K562 (cell line): ENCODE measurements around the gene VPREB1. TPM values are rescaled to one million over a fixed set of nuclear protein-coding genes. Genes with fewer than 3 reads are reported as not detected.
A peak's percentile ranks its signal among the peaks of the same experiment; 100 is the strongest.

Experiments
- ATAC-seq: fragments of 200-7000 bp; cut with Tn5 transposase; 3 replicates; pipeline ENCODE4 v1.9.1; 2020; ENCODE audit warnings: moderate library complexity
- BruUV-seq: library from RNA; stranded (reverse); fragments of 400-500 nt; replicated peaks from 2 replicates; lab custom pipeline; 2021; lab: Mats Ljungman, UMichigan
- CTCF ChIA-PET: fragments of 300-600 bp; formaldehyde crosslinking; extraction: SDS; loops from one replicate; lab custom pipeline; 2021; ENCODE audit warnings: low intra/inter-chr PET ratio; lab: Yijun Ruan, JAX
- POLR2A ChIA-PET: fragments of 300-600, 350-650 bp; sonication (Branson Sonifier 250); formaldehyde crosslinking; extraction: SDS; loops from one replicate; lab custom pipeline; 2021; ENCODE audit warnings: antibody characterized with exemption, inconsistent platforms; lab: Yijun Ruan, JAX
- DNase-seq, 4 experiments: peaks; one replicate each; pipeline versions ENCODE4 v3.0.0 to v3.0.0-alpha.2; 2011 to 2018; ENCODE audit warnings: low spot score in 3 of 4, mixed read lengths in 3 of 4; ENCODE audit errors: extremely low read depth in 1 of 4
- FAIRE-seq: peaks from 2 replicates; lab custom pipeline; 2011; peaks lifted over from hg19 to GRCh38; lab: Jason Lieb, UNC
- H2AFZ ChIP-seq: 2 replicates; pipeline ENCODE4 v1.6.0; 2011; ENCODE audit warnings: low read depth, low read length, control low read depth, inconsistent platforms
- H3K27ac ChIP-seq: fragments of 200-600 bp; 3 replicates; pipeline ENCODE4 v1.8.0; 2011; ENCODE audit warnings: low read depth, mild to moderate bottlenecking, control low read depth, inconsistent platforms, low read length, moderate library complexity, mixed read lengths; ENCODE audit errors: extremely low read depth
- H3K27me3 ChIP-seq, 2 experiments: fragments of 300-600 bp in 1 of 2; 2 replicates in 1 of 2; 3 replicates in 1 of 2; pipeline versions ENCODE4 v1.6.0 to v1.8.0; 2011; ENCODE audit warnings: inconsistent platforms in 2 of 2, low read length in 2 of 2, mild to moderate bottlenecking in 1 of 2, mixed read lengths in 1 of 2, moderate library complexity in 1 of 2; ENCODE audit not compliant: control insufficient read depth in 2 of 2, insufficient read depth in 2 of 2
- H3K36me3 ChIP-seq: fragments of 300-600 bp; 3 replicates; pipeline ENCODE4 v1.8.0; 2011; ENCODE audit warnings: mild to moderate bottlenecking, low read length, inconsistent platforms; ENCODE audit not compliant: control insufficient read depth, insufficient read depth
- H3K4me1 ChIP-seq, 2 experiments: fragments of 200-600 bp in 1 of 2; replicated peaks in 1 of 2; 2 replicates in 1 of 2; 3 replicates in 1 of 2; pipeline versions ENCODE4 v1.5.1 to v1.8.0; 2011; ENCODE audit warnings: inconsistent platforms in 2 of 2, low read length in 2 of 2, mild to moderate bottlenecking in 1 of 2, mixed read lengths in 1 of 2, moderate library complexity in 1 of 2; ENCODE audit not compliant: control insufficient read depth in 2 of 2, insufficient read depth in 2 of 2
- H3K4me2 ChIP-seq: 2 replicates; pipeline ENCODE4 v1.6.1; 2011; ENCODE audit warnings: low read length, control low read depth, inconsistent platforms, mixed read lengths; ENCODE audit not compliant: insufficient read depth
- H3K4me3 ChIP-seq: fragments of 200-600 bp; sonication (generic), shearing (Covaris generic); 2 replicates; pipeline ENCODE4 v1.5.1; 2016; ENCODE audit warnings: control low read depth, inconsistent platforms
- H3K79me2 ChIP-seq: fragments of 200-600 bp; 3 replicates; pipeline ENCODE4 v1.8.0; 2011; ENCODE audit warnings: low read length, inconsistent platforms; ENCODE audit not compliant: control insufficient read depth, insufficient read depth
- H3K9ac ChIP-seq, 2 experiments: 2 replicates each; pipeline versions ENCODE4 v1.6.0 to v1.6.1; 2011; ENCODE audit warnings: low read depth in 2 of 2, low read length in 2 of 2, control low read depth in 1 of 2, inconsistent platforms in 1 of 2, mild to moderate bottlenecking in 1 of 2, mixed read lengths in 1 of 2; ENCODE audit not compliant: insufficient read depth in 1 of 2
- H3K9me1 ChIP-seq: one replicate; pipeline ENCODE4 v1.6.0; 2011; ENCODE audit warnings: inconsistent platforms, mild to moderate bottlenecking, low read length, moderate library complexity; ENCODE audit not compliant: control insufficient read depth, insufficient read depth
- H3K9me3 ChIP-seq: replicated peaks from 2 replicates; pipeline ENCODE4 v1.5.1; 2011; ENCODE audit warnings: low read depth, low read length, inconsistent platforms; ENCODE audit not compliant: control insufficient read depth, insufficient read depth
- H4K20me1 ChIP-seq: replicated peaks from 2 replicates; pipeline ENCODE4 v1.6.1; 2011; ENCODE audit warnings: low read length, inconsistent platforms, mixed read lengths; ENCODE audit not compliant: control insufficient read depth, insufficient read depth
- CBX1 ChIP-seq: sonication (generic); IDR thresholded peaks from 2 replicates; pipeline ENCODE4 v1.6.1; 2016; ENCODE audit warnings: antibody characterized with exemption, low read depth, mild to moderate bottlenecking
- CBX8 ChIP-seq: fragments of 200-600 bp; sonication (generic); IDR thresholded peaks from 2 replicates; pipeline ENCODE4 v1.6.1; 2012; ENCODE audit warnings: borderline replicate concordance, mixed run types, low read depth, mild to moderate bottlenecking, moderate library complexity, mixed read lengths, low read length, control low read depth, inconsistent platforms; ENCODE audit not compliant: poor library complexity, severe bottlenecking; ENCODE audit errors: extremely low read depth
- DDX20 ChIP-seq: fragments of 450-650 bp; IDR thresholded peaks from 2 replicates; pipeline ENCODE4 v1.6.1; 2016; ENCODE audit warnings: missing genetic modification characterization, low read depth, mild to moderate bottlenecking, missing compliant biosample characterization, moderate library complexity
- DPF2 ChIP-seq: fragments of 450-650 bp; IDR thresholded peaks from 2 replicates; pipeline ENCODE4 v1.6.1; 2016
- EZH2 ChIP-seq: IDR thresholded peaks from 2 replicates; pipeline ENCODE4 v1.6.1; 2012; ENCODE audit warnings: low read depth, mild to moderate bottlenecking, inconsistent platforms, low read length, borderline replicate concordance
- IRF2 ChIP-seq: sonication (generic); formaldehyde crosslinking; IDR thresholded peaks from 2 replicates; pipeline ENCODE4 v1.8.1; 2022; ENCODE audit warnings: mild to moderate bottlenecking, missing genetic modification reagents
- MEF2A ChIP-seq: IDR thresholded peaks from 2 replicates; pipeline ENCODE4 v1.6.1; 2011; ENCODE audit warnings: low read depth, mild to moderate bottlenecking, low read length, moderate library complexity; ENCODE audit not compliant: control insufficient read depth
- NUFIP1 ChIP-seq: fragments of 450-650 bp; IDR thresholded peaks from 2 replicates; pipeline ENCODE4 v1.6.1; 2018; ENCODE audit not compliant: partially characterized antibody
- RNF2 ChIP-seq: sonication (generic); IDR thresholded peaks from 2 replicates; pipeline ENCODE4 v1.6.1; 2016
- TAF1 ChIP-seq: IDR thresholded peaks from 2 replicates; pipeline ENCODE4 v1.6.1; 2011; ENCODE audit warnings: mild to moderate bottlenecking, low read length, moderate library complexity; ENCODE audit not compliant: insufficient read depth, control insufficient read depth, severe bottlenecking; ENCODE audit errors: extremely low read depth
- TOE1 ChIP-seq, 2 experiments: fragments of 450-650 bp in 1 of 2; sonication (generic) in 1 of 2; formaldehyde crosslinking in 1 of 2; IDR thresholded peaks; 2 replicates each; pipeline versions ENCODE4 v1.7.1 to v1.8.0; 2016 to 2022; ENCODE audit warnings: borderline replicate concordance in 2 of 2, mild to moderate bottlenecking in 2 of 2, antibody characterized with exemption in 1 of 2, inconsistent platforms in 1 of 2, low read depth in 1 of 2, missing genetic modification reagents in 1 of 2, moderate library complexity in 1 of 2
- ZNF24 ChIP-seq: fragments of 450-650 bp; IDR thresholded peaks from 2 replicates; pipeline ENCODE4 v1.6.1; 2016
- ZNF436 ChIP-seq: fragments of 250-450, 450-650 bp; sonication (Bioruptor Pico); formaldehyde crosslinking; IDR thresholded peaks from 2 replicates; pipeline ENCODE4 v1.7.0; 2020; ENCODE audit warnings: mild to moderate bottlenecking
- WGBS: fragments of 100-300 bp; shearing (Covaris generic); methylation state at CpG from one replicate; pipeline ENCODE4 v1.1.6; 2016; ENCODE audit warnings: low coverage, mixed read lengths; ENCODE audit not compliant: insufficient coverage; ENCODE audit errors: missing lambda C conversion rate; 5-methylcytosine and 5-hydroxymethylcytosine counted together
- in situ Hi-C: fragments of 300-500 bp; cut with MboI; formaldehyde crosslinking; loops from 4 replicates; pipeline ENCODE4 v1.15.0; 2018; ENCODE audit warnings: inconsistent platforms, mixed read lengths
- intact Hi-C: fragments of 100-400 bp; cut with micrococcal nuclease; formaldehyde crosslinking; loops from 2 replicates; pipeline ENCODE4 v1.14.2; 2022
- polyA plus RNA-seq, 8 experiments: library from polyadenylated mRNA; depleted of rRNA in 4 of 8; stranded (reverse) in 5 of 8; unstranded in 3 of 8; fragments of >200 nt; fragmentation: Nextera tagmentation in 2 of 8; fragmentation: Illumina TruSeq in 1 of 8; extraction: Ambion mirVana in 2 of 8; extraction: Trizol in 1 of 8; gene quantifications; 2 replicates each; pipeline versions ENCODE4 v1.2.1 to v1.2.3, GENCODE V29; 2011 to 2014; ENCODE audit warnings: inconsistent platforms in 1 of 8, missing spikeins in 1 of 8
- total RNA-seq, 7 experiments: library from RNA; depleted of rRNA in 6 of 7; stranded (reverse); fragments of >200 nt in 6 of 7; fragmentation: Illumina TruSeq in 2 of 7; extraction: Trizol in 2 of 7; gene quantifications; 2 replicates each; pipeline versions ENCODE4 v1.2.1 to v1.2.3, GENCODE V29; 2011 to 2021; ENCODE audit warnings: low replicate concordance in 1 of 7
- TF ChIP-seq, protein P1 (sequence below): fragments of 250-450 bp; sonication (Bioruptor Pico); IDR thresholded peaks from 2 replicates; pipeline ENCODE4 v1.8.0; 2021; ENCODE audit warnings: mild to moderate bottlenecking, moderate library complexity

The VPREB1 gene
- total and polyA plus RNA-seq, 9 of the 15 experiments (the other 6 are each of a cell fraction or from before 2014, with no cell fraction given) = not detected

DNA sequence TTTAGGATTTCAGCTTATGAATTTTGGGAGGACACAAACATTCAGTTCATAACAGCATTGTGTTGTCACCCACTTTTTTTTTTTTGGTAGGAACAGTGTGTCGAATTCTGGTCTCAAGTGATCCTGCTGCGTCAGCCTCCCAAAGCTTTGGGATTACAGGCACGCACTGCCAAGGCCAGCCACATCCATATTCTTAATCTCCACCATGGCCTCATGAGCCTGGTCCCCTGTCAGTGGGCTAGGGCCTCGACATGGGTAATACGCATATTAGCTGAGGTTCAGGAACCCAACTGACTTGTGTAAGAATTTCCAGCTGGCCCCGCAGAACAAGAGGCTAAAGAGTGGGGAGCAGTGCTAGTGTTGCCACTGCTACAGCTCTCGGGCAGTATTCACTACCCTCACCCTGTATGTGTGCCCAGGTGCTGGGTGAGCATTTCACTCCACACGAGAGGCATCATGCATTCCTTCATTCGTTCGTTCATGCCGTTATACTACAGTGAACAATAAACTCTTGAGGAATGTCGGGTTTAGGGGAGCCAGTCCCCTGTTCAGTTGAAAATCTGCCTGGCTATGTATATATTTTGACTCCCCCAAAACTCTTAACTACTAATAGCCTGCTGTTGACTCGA, 5.2 kb upstream of the VPREB1 start:
- Histone ChIP-seq H3K79me2 (no peaks in the 10 kb centered on the region), H3K27me3 (peaks cover 54 to 80% of the 10 kb centered on the region in 2 experiments), H3K9me3 (no peaks in the 10 kb centered on the region), H3K9ac (peak overlapping the region in 1 of 2 experiments; percentile 14; a peak in 1 of 4 replicates), H4K20me1 (peaks cover 33% of the 10 kb centered on the region), H3K4me3 (no peak overlapping the region), H3K4me1 (no peaks in the 10 kb centered on the region), H3K27ac (no peak overlapping the region), H2AFZ (no peak overlapping the region), H3K9me1 (no peaks in the 10 kb centered on the region), H3K4me2 (no peak overlapping the region), H3K36me3 (no peaks in the 10 kb centered on the region)
- ATAC-seq (no peak), DNase-seq (no peak), FAIRE-seq (no peak)
- intact Hi-C loops = no loop called here
- 1% methylated on average over 13 of the region's 13 CpGs for WGBS
- BruUV-seq = no TSS peak
- ChIA-PET POLR2A (interaction anchor here (0.7 to 1.5 kb wide), 4 partner anchors 11 to 33 kb away, joined by 3 to 4 read pairs (median 3); no protein-coding TSS in a partner anchor), CTCF (no interaction called here)
- in situ Hi-C loops = no loop called here
- TF ChIP-seq CBX8 (peak; percentile 94), DDX20 (tag) (no peak), ZNF436 (CRISPR knock-in tag) (no peak), DPF2 (no peak), TOE1 (IDR thresholded peaks at IDR 0.05; ENCODE audit: borderline replicate concordance) (no peak), TOE1 (CRISPR knock-in tag; IDR thresholded peaks at IDR 0.05; ENCODE audit: borderline replicate concordance, low read depth) (peak; percentile 44; the same call in 1 of the 2 replicates), RNF2 (peak; percentile 67; the same call in 1 of the 2 replicates), MEF2A (no peak), ZNF24 (peak; percentile 60), NUFIP1 (no peak), CBX1 (no peak), EZH2 (peak; percentile 98; the same call in 1 of the 2 replicates), IRF2 (CRISPR knock-in tag) (no peak), TAF1 (no peak)
- TF ChIP-seq, protein P1, sequence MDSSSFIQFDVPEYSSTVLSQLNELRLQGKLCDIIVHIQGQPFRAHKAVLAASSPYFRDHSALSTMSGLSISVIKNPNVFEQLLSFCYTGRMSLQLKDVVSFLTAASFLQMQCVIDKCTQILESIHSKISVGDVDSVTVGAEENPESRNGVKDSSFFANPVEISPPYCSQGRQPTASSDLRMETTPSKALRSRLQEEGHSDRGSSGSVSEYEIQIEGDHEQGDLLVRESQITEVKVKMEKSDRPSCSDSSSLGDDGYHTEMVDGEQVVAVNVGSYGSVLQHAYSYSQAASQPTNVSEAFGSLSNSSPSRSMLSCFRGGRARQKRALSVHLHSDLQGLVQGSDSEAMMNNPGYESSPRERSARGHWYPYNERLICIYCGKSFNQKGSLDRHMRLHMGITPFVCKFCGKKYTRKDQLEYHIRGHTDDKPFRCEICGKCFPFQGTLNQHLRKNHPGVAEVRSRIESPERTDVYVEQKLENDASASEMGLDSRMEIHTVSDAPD (CRISPR knock-in tag) = no peak
